ENCODE measurements around the gene SSR4.
A peak's percentile ranks its signal among the peaks of the same experiment; 100 is the strongest.
"Not testable (repeated sequence)": the region's sequence is repeated elsewhere in the genome, so short reads cannot be mapped to it uniquely, and the experiment has no call there.

SSR4 gene

DNA sequence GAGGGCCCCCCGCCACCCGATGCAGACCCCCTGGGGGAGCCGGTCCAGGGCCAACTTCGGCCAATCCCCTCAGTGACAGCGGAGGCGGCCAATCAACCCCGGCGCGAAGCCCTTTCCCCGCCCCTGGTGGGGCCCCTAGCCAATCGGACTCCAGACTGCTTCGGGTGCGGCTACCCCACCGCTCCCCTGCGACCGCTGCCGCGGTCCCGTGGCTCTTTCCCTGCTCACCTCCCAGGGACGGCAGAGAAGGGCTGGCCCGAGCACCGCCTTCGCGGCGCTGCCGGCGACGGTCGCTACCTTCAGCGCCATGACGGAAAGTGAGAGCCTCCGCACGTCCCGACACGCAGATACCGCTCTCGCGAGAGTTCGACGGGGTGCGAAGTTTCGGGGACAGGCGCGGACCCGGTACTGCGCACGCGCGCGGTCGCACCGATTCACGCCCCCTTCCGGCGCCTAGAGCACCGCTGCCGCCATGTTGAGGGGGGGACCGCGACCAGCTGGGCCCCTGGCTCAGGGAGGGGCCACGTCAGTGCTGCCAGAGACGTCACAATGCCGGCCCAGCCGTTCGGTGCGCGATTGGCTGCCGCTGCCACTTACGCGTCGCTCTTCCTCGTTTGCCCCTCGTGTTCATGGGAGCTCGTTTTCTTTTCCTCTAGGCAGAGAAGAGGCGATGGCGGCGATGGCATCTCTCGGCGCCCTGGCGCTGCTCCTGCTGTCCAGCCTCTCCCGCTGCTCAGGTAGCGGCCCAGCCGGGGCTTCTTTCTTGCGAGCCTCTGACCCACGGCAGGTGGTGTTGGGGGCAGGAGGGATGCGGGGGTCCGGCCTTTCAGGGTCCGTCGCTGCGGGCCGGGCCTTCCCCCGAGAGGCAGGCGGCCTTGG lies at the start of gene SSR4, which contains the start of gene IDH3G:
Gene SSR4, plus strand, starts transcription at position 651 of the 879 bp plus-strand sequence. Its CDS starts 20 bp downstream, at position 671.
Gene IDH3G, minus strand, starts transcription at position 358 of the 879 bp plus-strand sequence. Its CDS starts 49 bp downstream, at position 309.
- in situ Hi-C loops (cut with HindIII; ENCODE audit: low pct_ligation_motif_present, low pct_unique_long_range_greater_than_20kb, low sequenced_read_pairs): no loop called here
- DNase-seq: peak; percentile 85

DNA sequence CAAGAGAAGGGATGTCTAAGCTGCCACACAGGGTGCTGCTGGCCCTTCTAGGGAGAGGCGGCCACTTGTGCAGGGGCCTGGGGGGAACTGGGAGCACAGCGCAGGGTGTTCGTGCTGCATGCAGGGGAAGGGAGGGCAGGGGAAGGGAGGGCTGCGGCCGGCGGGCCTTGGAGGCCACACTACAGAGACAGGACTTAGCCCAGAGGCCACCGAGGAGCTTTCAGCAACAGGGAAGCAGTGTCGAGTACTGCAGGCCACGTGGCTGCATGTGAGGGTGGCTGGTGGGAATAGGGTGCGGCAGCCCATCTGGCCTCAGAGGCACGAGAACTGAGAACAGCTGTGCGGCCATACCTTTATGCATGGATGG lies 49.4 kb upstream of the SSR4 start:
- in situ Hi-C loops (cut with HindIII; ENCODE audit: low pct_ligation_motif_present, low pct_unique_long_range_greater_than_20kb, low sequenced_read_pairs); DNase-seq: not testable (repeated sequence)

DNA sequence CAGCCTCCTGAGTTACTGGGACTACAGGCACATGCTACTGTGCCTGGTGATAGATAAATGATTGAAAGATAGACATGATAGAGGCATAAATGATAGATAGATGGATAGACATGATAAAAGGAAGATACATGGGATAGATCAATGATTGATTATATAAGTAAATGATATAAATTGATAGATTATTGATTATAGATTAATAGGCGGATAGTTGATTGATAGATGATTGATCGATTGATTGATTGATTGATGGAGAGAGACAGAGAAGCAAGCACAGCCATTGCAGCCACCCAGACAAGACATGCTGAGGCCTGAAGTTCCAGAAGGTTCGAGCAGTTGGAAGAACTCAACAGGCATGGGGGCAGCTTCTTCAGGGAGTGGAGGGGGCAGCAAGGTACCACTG lies 48.1 kb upstream of the SSR4 start:
- in situ Hi-C loops (cut with HindIII; ENCODE audit: low pct_ligation_motif_present, low pct_unique_long_range_greater_than_20kb, low sequenced_read_pairs): no loop called here
- DNase-seq: no peak

DNA sequence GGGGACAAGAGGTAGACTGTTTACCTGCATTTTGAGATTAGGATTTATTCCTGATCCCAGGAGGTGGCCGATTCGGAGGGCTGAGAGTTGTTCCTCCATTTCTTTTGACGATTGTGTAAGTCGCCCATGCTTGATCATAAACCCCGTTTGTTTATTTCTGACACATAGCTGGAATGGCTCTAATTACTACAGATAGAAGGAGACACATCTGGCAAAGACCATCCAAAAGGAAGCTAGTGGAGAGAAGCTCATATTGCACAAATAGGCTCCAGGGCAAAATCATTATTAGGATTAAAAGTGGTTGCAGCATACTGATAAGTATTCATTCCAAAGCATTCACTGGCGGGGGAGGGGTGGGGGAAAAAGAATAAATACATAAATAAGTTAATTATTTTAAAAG lies 47.5 kb upstream of the SSR4 start:
- DNase-seq; in situ Hi-C loops (cut with HindIII; ENCODE audit: low pct_ligation_motif_present, low pct_unique_long_range_greater_than_20kb, low sequenced_read_pairs): not testable (repeated sequence)

DNA sequence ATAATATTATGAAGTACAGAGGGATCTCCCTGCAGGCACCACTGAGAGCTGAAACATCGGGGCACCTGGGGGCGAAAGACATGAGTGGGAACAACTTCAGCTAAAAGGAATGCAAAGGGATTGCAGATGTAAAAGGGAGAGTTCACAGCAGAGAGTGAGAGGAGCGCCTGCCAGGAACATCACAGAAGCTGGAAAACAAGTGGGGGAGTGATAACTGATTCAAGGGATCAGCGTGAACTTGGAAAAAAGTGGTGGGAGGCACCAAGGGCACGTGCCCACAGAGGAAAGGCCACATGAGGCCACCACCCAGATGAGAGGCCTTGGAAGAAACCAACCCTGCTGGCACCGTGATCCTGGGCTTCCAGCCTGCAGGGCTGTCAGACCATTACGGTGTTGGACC lies 45.5 kb upstream of the SSR4 start:
- in situ Hi-C loops (cut with HindIII; ENCODE audit: low pct_ligation_motif_present, low pct_unique_long_range_greater_than_20kb, low sequenced_read_pairs): not testable (repeated sequence)

DNA sequence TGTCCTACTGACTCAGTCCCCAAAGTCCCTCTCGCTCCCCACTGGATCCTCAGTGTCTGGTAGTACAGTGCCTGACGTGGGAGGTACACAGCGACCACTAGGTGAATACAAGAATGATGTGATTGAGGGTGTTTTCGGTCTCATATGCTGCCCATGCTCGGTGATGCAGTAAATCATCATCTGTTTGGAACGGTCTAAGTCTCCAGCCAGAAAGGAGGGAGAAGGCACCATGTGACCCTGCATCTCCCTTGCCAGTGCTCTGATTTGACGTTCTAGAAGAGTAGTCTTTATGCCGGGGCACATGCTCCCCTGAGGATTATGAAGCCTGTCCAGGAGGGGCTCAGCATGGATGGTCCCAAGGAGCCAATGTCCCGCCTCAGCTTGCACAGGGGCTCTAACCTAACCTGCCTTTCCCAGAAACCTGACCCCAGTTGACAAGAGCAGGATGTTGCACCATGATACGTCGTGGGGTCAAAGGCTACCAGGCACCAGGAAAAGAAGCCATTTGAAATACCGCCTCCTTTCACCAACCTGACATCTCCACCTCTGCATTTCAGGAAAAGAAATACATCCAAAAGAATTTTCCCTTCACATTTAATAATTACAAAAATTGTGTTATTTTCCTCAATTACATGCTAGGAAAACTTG lies 44.2 kb upstream of the SSR4 start:
- DNase-seq: no peak
- in situ Hi-C loops (cut with HindIII; ENCODE audit: low pct_ligation_motif_present, low pct_unique_long_range_greater_than_20kb, low sequenced_read_pairs): no loop called here

More for the DNA sequence above, 45.5 kb upstream of the SSR4 start:
- not testable (repeated sequence) for DNase-seq

DNA sequence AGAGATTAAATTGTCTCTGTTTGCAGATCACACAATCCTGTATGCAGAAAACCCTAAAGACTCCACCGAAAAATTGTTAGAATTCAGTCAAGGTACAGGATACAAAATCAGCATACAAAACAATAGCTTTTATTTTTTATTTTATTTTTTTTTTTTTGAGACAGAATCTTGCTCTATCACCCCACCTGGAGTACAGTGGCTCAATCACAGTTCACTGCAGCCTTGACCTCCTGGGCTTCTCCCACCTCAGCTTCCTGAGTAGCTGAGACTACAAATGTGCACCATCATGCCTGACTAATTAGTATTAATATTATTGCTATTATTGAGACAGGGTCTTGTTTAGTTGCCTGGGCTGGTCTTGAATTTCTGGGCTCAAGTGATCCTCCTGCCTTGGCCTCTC lies 39.3 kb upstream of the SSR4 start:
- in situ Hi-C loops (cut with HindIII; ENCODE audit: low pct_ligation_motif_present, low pct_unique_long_range_greater_than_20kb, low sequenced_read_pairs): no loop called here
- DNase-seq: no peak

DNA sequence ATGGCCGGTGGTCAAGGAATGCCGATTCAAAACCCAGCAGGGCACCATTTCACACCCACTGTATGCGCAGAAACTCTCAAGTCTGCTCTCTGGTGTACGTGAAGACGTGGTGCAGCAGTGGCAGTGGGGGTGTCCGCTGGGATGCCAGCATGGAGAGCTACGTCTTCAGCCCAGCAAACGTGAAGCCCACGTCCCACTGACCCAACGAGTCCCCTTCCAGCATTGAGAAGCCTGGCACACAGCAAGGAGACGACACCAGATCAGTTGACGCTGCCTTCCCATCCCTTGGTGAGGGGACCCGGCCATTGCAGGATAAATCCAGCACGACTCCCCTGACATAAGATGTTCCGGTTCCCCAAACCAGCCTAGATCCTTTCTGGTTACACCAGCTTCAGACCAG lies 32.6 kb upstream of the SSR4 start:
- DNase-seq: no peak
- in situ Hi-C loops (cut with HindIII; ENCODE audit: low pct_ligation_motif_present, low pct_unique_long_range_greater_than_20kb, low sequenced_read_pairs): no loop called here

DNA sequence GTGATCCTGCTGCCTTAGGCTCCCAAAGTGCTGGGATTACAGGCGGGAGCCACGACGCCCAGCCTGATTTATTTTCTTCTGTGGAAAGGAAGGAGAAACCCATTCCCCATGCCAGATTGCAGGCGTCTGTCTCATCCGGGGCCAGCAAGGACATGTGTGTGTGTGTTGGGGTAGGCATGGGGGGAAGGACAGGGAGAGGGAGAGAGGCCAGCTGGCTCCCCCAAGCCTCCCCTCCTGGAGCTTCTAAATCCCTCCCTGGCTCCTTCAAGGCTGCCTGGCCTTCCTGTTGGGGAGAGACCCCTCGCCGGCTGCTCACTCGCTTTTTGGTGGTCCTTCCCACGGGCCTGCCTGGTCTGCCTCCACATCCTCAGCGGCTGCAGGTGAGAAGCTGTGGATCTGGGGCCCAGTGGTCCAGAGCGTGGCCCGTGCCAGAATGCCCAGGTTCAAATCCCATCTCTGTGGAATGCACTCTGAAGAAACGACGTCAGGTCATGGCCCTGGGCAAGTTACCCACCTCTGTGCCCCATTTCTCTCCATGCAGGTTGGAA lies 31.8 kb upstream of the SSR4 start:
- in situ Hi-C loops (cut with HindIII; ENCODE audit: low pct_ligation_motif_present, low pct_unique_long_range_greater_than_20kb, low sequenced_read_pairs): no loop called here
- no peak for DNase-seq

DNA sequence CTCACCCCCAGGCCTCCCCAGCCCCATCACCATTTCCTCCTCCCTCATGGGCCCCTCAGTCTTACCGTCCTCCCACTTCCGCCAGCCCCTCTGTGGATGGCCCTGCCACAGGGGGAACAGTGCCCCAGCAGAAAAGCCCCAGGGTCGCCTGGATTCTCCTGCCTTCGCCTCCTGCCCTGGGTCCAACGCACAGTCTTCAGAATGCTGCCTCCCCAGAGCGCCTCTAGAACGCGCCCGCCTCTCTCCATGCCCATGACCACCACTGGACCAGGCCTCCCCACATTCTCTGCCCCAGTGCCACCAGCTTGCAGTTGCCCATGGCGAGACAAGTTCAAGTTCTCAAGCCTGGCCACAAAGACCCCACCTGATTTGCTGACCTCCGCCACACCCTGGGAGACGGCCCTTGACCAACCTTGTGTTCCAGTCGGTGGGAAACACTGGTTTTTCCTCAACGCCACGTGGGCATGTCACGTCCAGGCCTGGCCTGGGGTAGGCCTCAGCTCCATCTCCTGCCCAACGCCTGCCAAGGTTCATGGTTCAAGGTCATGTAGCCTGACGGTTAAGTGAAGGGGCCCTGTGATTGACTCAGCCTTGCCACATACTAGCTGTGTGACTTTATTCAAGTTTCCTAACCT lies 31.1 kb upstream of the SSR4 start:
- DNase-seq: no peak
- in situ Hi-C loops (cut with HindIII; ENCODE audit: low pct_ligation_motif_present, low pct_unique_long_range_greater_than_20kb, low sequenced_read_pairs): no loop called here

DNA sequence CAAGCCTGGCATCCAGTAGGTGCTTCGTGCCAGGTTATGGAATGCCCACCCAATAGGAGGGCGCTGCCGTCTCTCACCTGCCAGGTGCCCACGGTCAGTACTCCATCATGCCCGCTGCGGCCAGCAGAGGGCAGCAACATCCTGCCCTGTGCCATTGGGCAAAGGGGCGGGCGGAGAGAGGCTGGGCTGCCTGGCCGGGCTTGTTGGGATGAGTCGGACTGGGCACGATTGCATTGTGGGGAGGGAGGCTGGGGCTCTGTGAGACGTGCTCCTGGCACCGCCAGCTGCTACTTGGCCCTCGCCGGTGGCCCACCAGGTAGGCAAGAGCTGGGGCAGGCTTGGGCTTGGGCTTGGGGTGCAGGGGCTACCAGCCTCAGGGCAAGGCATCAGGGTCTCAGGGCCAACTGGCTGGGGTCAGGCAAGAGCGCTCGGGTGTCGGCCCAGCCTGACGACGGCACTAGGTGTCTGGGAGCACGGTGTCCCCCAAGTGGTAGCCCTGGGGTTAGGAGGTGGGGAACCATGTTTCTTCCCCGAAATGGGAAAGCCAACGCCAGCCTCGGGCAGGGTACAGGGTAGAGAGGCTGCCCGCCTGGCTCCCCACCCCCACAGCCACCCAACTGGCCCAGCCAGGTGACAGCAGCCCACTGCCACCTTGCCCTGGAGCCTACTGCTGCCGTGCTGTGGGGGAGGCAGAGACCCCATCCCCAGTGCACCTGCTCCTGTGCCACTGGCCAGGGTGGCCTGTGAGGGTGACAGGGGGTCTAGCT lies 30.3 kb upstream of the SSR4 start, which contains the start of gene PLXNB3:
Gene PLXNB3, plus strand, starts transcription at position 261 of the 767 bp plus-strand sequence. CDS start 1,287 bp downstream, outside the sequence.
- peak; percentile 59 for DNase-seq
- in situ Hi-C loops (cut with HindIII; ENCODE audit: low pct_ligation_motif_present, low pct_unique_long_range_greater_than_20kb, low sequenced_read_pairs): no loop called here

DNA sequence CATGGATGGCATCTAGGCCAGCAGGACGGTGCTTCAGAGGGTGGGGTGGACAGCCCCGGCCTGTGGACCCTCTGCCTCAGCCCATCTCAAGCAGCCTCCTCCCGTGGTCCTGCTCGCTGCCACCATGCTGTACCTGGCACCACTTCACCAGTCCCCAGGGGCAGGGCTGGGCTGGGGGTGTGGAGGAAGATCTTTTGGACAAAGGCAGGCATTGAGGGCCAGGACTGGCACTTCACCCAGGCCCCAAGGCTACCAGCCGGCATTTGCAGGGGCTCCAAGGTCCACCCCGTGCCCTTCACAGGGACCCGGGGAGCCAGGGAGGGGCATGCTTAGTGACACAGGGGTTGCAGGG lies 29.7 kb upstream of the SSR4 start:
- in situ Hi-C loops (cut with HindIII; ENCODE audit: low pct_ligation_motif_present, low pct_unique_long_range_greater_than_20kb, low sequenced_read_pairs): no loop called here
- DNase-seq: no peak

DNA sequence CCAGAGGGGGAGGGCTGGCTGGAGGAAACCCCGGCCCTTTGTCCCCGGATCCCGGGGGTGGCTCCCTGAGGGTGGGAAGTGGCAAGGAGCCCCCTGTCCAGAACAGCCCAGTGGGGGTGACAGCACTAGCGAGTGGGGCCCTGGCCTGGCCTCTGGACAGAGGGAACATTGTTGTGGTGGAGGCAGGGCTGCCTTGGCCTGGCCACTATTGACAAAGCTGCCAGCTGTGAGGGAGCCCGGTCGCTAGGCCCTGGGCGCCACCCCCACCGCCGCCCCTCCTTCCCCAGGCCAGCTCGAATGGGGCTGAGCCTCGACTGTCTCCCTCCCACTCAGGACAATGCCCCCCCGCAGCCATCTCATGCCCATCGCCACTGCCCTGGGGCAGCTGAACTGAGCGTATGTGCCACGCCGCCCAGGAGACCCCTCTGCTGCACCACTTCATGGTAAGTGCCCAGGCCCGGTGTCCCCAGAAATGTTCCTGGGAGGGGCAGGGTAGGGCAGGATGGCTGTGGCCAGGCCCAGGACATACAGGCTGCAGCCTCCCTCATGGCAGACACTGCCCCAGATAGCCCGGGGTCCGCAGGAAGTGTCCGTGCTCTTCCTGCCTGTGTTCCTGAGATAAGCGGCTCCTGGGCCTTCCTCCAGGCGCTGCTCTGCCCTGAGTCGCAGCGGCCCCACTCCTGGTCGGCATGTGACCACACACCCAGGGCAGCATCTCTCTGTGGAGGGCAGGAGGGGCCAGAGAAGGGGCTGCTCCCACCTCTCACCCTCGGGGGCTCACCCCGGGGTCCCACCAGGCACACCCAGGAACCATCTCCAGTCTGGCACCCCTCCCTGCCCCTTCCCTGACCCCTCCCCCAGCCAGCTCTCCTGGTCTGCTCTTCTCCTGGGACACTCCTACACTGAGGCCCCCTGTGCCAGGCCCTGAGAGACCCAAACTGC lies 29.1 kb upstream of the SSR4 start:
- in situ Hi-C loops (cut with HindIII; ENCODE audit: low pct_ligation_motif_present, low pct_unique_long_range_greater_than_20kb, low sequenced_read_pairs): no loop called here
- DNase-seq: no peak

DNA sequence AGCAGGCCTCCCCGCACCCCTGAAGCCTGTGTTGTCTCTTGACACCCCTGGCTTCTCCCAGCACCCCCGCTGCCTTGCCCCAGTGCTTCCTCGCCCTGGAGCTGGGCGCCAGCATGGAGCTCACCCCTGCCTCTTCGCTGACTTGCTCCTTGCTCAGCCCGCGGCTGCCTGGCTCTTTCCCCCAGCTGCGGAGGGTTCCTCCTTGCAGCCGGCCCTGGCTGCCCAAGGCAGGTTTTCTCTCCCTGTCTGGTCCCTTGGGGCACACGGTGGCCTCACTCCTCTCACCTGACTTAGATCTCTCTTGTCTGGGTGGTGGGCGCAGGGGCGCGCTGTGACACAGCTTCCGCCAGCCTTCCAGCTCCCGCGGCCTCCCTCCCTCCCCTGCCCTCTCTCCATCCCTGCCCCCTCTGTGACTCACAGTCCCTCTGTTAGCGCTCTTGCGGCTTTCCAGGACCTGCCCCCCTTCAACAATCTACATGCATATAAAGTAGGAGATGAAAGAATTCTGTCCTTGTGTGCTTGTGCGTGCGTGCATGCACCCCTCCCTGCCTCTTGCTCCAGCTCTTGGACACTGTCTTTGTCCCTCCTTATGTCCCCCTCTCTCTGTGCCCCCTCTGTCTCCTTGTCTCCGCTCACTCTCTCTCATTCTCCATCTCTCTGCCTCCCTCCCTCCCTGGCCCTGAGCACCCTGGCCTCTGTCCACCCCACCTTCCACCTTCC lies 28.2 kb upstream of the SSR4 start:
- in situ Hi-C loops (cut with HindIII; ENCODE audit: low pct_ligation_motif_present, low pct_unique_long_range_greater_than_20kb, low sequenced_read_pairs): no loop called here
- no peak for DNase-seq

DNA sequence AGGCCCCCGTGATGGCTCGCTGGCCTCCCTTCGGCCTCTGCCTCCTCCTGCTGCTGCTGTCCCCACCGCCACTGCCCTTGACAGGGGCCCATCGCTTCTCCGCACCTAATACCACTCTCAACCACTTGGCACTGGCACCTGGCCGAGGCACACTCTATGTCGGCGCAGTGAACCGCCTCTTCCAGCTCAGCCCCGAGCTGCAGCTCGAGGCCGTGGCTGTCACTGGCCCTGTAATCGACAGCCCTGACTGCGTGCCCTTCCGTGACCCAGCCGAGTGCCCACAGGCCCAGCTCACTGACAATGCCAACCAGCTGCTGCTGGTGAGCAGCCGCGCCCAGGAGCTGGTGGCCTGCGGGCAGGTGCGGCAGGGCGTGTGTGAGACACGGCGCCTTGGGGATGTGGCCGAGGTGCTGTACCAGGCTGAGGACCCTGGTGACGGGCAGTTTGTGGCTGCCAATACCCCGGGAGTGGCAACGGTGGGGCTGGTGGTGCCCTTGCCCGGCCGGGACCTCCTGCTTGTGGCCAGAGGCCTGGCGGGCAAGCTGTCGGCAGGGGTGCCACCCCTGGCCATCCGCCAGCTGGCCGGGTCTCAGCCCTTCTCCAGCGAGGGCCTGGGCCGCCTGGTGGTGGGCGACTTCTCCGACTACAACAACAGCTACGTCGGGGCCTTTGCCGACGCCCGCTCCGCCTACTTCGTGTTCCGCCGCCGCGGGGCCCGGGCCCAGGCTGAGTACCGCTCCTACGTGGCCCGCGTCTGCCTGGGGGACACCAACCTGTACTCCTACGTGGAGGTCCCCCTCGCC lies 27.4 kb upstream of the SSR4 start:
- in situ Hi-C loops (cut with HindIII; ENCODE audit: low pct_ligation_motif_present, low pct_unique_long_range_greater_than_20kb, low sequenced_read_pairs): no loop called here
- no peak for DNase-seq

DNA sequence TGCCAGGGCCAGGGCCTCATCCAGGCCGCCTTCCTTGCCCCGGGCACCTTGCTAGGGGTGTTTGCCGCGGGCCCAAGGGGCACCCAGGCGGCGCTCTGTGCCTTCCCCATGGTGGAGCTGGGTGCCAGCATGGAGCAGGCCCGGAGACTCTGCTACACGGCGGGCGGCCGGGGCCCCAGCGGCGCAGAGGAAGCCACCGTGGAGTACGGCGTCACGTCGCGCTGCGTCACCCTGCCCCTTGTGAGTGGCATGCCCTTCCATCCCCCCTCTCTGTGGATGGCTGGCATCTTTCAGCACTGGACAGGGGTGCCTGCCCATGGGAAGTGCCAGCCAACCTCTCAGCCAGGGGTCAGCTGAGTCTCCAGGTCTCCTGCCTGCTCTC lies 26.8 kb upstream of the SSR4 start:
- in situ Hi-C loops (cut with HindIII; ENCODE audit: low pct_ligation_motif_present, low pct_unique_long_range_greater_than_20kb, low sequenced_read_pairs): no loop called here
- no peak for DNase-seq
